HEK293T (cell line): ENCODE data around the gene CFDP1.

ENCODE experiments used
- CTCF ChIA-PET: fragments of 350-600 bp; formaldehyde crosslinking; extraction: SDS; loops from one replicate; lab custom pipeline; 2021; ENCODE audit warnings: antibody characterized with exemption, inconsistent platforms; lab: Yijun Ruan, JAX
- POLR2A ChIA-PET: fragments of 350-600 bp; formaldehyde crosslinking; extraction: SDS; loops from one replicate; lab custom pipeline; 2020; ENCODE audit warnings: antibody characterized with exemption, inconsistent platforms; lab: Yijun Ruan, JAX
- DNase-seq: peaks from one replicate; pipeline ENCODE4 v3.0.0; 2012; ENCODE audit warnings: mixed read lengths; ENCODE audit errors: extremely low spot score
- ARNT ChIP-seq: fragments of 450-650 bp; IDR thresholded peaks from 2 replicates; pipeline ENCODE4 v1.6.1; 2017; ENCODE audit warnings: mild to moderate bottlenecking
- BHLHE40 ChIP-seq: fragments of 450-650 bp; IDR thresholded peaks from 2 replicates; pipeline ENCODE4 v1.6.1; 2016; ENCODE audit warnings: mild to moderate bottlenecking, moderate library complexity, borderline replicate concordance
- CTBP1 ChIP-seq: fragments of 450-650 bp; IDR thresholded peaks from 2 replicates; pipeline ENCODE4 v1.6.1; 2016; ENCODE audit warnings: borderline replicate concordance
- ELF4 ChIP-seq: fragments of 450-650 bp; IDR thresholded peaks from 2 replicates; pipeline ENCODE4 v1.6.1; 2017; ENCODE audit warnings: antibody characterized with exemption
- FOXA1 ChIP-seq: fragments of 450-650 bp; IDR thresholded peaks from 2 replicates; pipeline ENCODE4 v1.6.1; 2016; ENCODE audit warnings: mild to moderate bottlenecking
- FOXK2 ChIP-seq: fragments of 450-650 bp; IDR thresholded peaks from 2 replicates; pipeline ENCODE4 v1.6.1; 2016; ENCODE audit warnings: mild to moderate bottlenecking
- FOXM1 ChIP-seq: fragments of 450-650 bp; IDR thresholded peaks from 2 replicates; pipeline ENCODE4 v1.6.1; 2017; ENCODE audit warnings: mild to moderate bottlenecking, borderline replicate concordance
- HDGF ChIP-seq: fragments of 450-650 bp; IDR thresholded peaks from 2 replicates; pipeline ENCODE4 v1.6.1; 2017; ENCODE audit warnings: antibody characterized with exemption, borderline replicate concordance
- L3MBTL2 ChIP-seq: fragments of 450-650 bp; conservative IDR thresholded peaks from 2 replicates; pipeline ENCODE4 v1.6.1; 2016; ENCODE audit warnings: mild to moderate bottlenecking
- LEF1 ChIP-seq: fragments of 450-650 bp; IDR thresholded peaks from 2 replicates; pipeline ENCODE4 v1.6.1; 2017; ENCODE audit warnings: mild to moderate bottlenecking, borderline replicate concordance
- NFRKB ChIP-seq: fragments of 450-650 bp; IDR thresholded peaks from 2 replicates; pipeline ENCODE4 v1.6.1; 2016; ENCODE audit warnings: mild to moderate bottlenecking, moderate library complexity
- SP1 ChIP-seq: fragments of 450-650 bp; IDR thresholded peaks from 2 replicates; pipeline ENCODE4 v1.6.1; 2017
- SUZ12 ChIP-seq: fragments of 450-650 bp; IDR thresholded peaks from 2 replicates; pipeline ENCODE4 v1.6.1; 2016; ENCODE audit warnings: mild to moderate bottlenecking
- TARDBP ChIP-seq: fragments of 450-650 bp; IDR thresholded peaks from 2 replicates; pipeline ENCODE4 v1.6.1; 2016
- ZNF384 ChIP-seq: fragments of 450-650 bp; IDR thresholded peaks from 2 replicates; pipeline ENCODE4 v1.6.1; 2016
- TF ChIP-seq, protein P1 (sequence below): fragments of 450-650 bp; IDR thresholded peaks from 2 replicates; pipeline ENCODE4 v1.6.1; 2016

CFDP1 gene

DNA sequence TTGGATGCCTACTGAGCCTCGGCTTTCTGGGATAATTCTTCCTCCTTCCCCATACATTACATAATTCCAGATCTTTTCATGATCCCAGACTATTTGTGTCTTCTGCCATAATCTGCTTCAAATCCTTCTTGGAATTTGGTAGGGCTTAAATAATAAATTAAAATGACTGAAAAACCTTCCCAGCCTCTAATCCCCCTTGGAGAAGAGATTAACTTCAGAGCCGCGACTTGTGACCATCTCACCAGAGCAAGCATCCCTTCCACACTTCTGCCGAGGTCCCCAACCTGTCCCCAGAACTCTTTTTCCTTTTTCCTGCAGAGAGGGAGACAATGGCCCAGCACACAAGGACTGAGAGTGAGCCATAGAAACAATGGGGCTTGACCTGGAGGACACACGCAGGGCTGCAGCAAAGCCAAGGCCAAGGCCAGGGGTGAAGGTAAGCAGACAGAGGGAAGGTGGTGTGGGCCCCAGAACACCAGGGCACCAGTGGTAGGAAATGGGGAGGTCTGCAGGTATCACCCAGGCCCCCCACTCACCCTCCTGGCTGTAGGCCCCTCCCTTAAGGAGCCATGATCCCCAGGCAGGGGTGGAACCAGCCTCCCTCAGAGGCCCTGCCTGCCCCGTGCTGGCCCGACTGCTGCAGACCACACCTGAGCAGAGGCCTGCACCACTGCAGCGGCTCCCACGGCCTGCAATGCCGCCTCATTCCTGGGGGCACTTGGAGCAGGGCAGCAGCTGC is 172.3 kb downstream of the CFDP1 start:
- no peak for DNase-seq
- CTCF ChIA-PET: no interaction called here
- no peak for TF ChIP-seq ZNF384
- no peak for TF ChIP-seq BHLHE40
- no peak for TF ChIP-seq SP1
- TF ChIP-seq FOXM1: no peak
- no peak for TF ChIP-seq NFRKB
- no peak for TF ChIP-seq HDGF
- POLR2A ChIA-PET: interaction anchor here (0.7 kb wide), 1 partner anchor 76 kb away, joined by 3 read pairs; no protein-coding TSS in a partner anchor

DNA sequence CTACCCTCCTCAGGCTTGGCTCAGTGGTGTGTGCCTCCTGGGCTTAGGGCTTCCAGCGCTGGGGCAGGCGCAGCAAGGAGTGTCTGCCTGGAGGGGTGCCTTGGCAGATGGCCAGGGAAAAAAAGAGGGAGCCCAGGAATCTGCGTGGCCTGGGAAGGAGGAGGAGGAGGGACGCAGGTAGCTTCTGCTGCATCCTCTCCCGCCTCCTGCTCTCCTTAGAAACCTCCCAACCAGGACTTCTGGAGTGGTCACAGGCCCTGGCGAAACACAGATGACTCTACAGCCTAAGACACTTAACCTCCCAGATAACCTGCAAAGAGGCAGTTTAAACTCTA is 174.5 kb downstream of the CFDP1 start:
- TF ChIP-seq SUZ12 (no peak), FOXK2 (no peak), BHLHE40 (no peak), FOXA1 (no peak), HDGF (no peak), TARDBP (no peak), L3MBTL2 (no peak), ELF4 (no peak), ZNF384 (no peak), LEF1 (no peak), ARNT (no peak), FOXM1 (no peak), SP1 (no peak), NFRKB (no peak)
- TF ChIP-seq, protein P1, sequence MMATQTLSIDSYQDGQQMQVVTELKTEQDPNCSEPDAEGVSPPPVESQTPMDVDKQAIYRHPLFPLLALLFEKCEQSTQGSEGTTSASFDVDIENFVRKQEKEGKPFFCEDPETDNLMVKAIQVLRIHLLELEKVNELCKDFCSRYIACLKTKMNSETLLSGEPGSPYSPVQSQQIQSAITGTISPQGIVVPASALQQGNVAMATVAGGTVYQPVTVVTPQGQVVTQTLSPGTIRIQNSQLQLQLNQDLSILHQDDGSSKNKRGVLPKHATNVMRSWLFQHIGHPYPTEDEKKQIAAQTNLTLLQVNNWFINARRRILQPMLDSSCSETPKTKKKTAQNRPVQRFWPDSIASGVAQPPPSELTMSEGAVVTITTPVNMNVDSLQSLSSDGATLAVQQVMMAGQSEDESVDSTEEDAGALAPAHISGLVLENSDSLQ: no peak
- CTCF ChIA-PET: no interaction called here
- POLR2A ChIA-PET: no interaction called here
- no peak for DNase-seq

DNA sequence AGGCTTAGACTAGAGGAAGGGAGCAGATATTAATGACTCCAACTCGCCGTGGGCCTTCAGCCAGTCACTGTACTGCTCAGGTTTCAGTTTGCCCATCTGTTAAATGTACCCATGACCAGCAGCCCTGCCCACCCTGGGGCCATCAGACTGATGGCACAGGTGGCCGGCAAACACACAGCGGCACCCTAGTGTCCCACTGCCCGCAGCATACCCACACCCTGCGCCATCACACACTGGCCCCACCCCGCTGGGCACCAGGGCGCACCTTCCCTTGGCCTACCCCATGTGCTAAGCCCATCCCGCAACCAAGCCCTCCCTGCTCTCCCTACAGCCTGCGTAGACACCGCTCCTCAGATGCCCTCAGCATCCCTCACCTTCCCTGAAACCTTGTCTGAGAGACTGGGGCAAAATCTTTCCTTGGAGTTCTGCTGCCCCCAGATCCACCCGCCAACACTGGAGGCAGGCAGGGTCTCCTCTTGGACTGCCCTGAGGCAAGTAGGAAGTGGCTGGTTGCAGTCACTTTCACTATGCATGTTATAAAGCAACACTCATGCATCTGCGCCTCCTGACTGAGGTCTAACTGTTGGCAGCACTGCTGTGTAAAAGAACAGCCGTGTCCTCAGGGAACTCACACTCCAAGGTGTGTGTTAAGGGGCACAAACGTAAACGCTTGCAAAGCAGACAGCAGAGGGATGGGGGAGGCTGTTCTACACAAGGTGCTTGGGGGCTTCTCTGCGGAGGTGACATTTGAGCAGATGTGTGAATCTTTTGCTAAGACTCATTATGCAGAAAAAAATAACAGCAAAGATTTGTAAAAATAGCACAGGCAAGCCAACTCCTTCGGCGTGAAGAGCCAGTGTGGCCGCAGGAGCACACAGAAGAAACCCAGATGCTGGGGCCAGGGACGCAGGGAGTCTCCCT is 175.2 kb downstream of the CFDP1 start:
- no peak for DNase-seq
- no peak for TF ChIP-seq ARNT
- CTCF ChIA-PET: no interaction called here
- POLR2A ChIA-PET: no interaction called here

DNA sequence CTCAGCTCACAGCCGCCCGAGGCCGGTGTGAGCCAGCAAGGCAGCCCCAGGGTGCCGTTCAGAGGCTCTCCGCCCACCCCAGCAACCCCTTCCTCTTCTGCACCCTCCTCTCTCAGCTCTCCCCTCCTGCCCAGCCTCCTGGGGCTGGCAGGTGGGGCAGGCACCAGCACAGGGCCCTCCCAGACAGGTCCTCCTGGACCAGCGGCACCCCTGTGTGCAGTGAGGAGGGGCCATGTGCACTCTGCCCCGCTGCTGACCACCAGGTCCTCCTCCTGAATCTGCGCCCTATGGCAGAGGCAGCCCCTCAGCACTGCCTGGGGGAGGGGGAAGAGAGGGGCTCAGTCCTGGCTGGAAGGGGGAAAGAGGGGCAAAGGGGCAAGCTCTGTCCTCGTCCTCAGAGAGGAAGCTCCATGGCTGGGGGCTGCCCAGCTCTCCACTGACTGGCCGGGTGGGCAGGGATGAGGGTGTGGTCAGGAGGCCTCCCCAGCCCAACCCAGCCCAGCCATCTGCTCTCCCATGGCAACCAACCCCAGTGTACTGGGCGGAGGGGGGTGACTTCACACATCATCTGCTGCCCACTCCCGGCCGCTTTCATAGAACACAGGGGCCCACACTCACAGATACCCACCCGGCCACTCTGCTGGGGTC is 176.5 kb downstream of the CFDP1 start:
- no peak for DNase-seq

DNA sequence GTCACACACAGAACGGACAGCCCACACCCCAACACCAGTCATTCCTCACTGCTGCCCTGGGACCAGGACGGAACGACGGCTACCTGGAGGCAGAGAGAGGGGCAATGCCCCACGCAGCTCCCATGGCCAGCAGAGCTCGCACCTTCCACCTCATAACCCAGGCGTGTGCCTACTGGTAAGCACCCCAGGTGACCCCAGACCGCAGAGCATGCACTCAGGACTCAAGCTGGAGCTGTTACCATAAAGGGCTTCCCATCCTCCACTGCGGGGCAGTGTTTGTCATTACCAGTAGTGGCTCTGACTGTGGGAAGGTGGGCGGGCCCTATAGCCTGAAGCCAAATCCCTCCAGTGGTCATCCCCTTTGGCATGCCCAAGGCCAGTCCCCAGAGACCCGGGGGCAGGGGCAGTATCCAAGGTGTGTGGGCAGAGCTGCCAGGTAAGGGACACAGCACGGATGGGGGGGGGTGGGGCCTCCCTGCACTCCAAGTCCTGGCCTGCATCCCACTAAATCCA is 177.2 kb downstream of the CFDP1 start:
- no peak for DNase-seq
- CTCF ChIA-PET: interaction anchor here (0.6 kb wide), 1 partner anchor 15 kb away, joined by 5 read pairs; no protein-coding TSS in a partner anchor
- POLR2A ChIA-PET: interaction anchor here (1.0 to 1.8 kb wide), 2 partner anchors 10 to 11 kb away, joined by 3 to 4 read pairs; no protein-coding TSS in a partner anchor
- TF ChIP-seq ZNF384 (no peak), FOXA1 (no peak), HDGF (no peak), CTBP1 (no peak), NFRKB (no peak), ELF4 (no peak), FOXK2 (no peak), SUZ12 (no peak), SP1 (no peak), ARNT (no peak), FOXM1 (no peak)

More for the DNA sequence above, 176.5 kb downstream of the CFDP1 start:
- TF ChIP-seq ARNT: no peak
- TF ChIP-seq SP1: no peak
- TF ChIP-seq SUZ12: no peak
- TF ChIP-seq HDGF: no peak
- no peak for TF ChIP-seq NFRKB
- TF ChIP-seq CTBP1: no peak
- TF ChIP-seq BHLHE40: no peak
- no peak for TF ChIP-seq FOXK2
- TF ChIP-seq, protein P1: no peak
- TF ChIP-seq FOXM1: no peak
- no peak for TF ChIP-seq ELF4
- no peak for TF ChIP-seq FOXA1
- TF ChIP-seq ZNF384: no peak
- no peak for TF ChIP-seq TARDBP
- TF ChIP-seq L3MBTL2: no peak
- TF ChIP-seq LEF1: no peak
- CTCF ChIA-PET: interaction anchor here (0.6 kb wide), 1 partner anchor 14 kb away, joined by 5 read pairs; no protein-coding TSS in a partner anchor
- POLR2A ChIA-PET: interaction anchor here (1.0 to 1.8 kb wide), 2 partner anchors 10 to 12 kb away, joined by 3 to 4 read pairs; no protein-coding TSS in a partner anchor

DNA sequence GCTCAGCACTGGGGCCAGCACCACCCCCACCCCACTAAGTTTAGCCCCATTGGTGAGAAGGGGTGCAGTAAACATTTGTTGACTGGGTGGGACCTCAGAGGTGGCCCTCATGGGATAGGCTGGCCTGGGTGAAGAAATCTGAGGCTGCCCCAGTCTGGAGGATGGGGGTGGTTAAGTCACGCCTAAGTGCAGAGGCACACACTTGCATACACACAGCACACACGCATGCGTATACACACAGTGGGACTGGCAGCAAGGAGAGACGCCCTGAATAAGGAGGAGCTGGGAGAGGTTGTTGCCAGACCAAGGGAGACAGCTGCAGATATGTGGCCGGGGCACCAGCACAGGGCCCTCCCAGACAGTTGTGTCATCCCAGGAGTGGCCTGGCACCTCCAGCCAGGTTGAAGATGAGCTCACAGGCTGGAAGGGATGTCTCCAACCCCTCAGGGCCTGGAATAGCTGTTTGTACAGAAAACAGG is 178.9 kb downstream of the CFDP1 start:
- ChIA-PET CTCF (interaction anchor here (0.6 to 0.9 kb wide), 2 partner anchors 21 to 183 kb away, joined by 3 to 4 read pairs; no protein-coding TSS in a partner anchor), POLR2A (interaction anchor here (0.7 kb wide), 1 partner anchor 8 kb away, joined by 3 read pairs; no protein-coding TSS in a partner anchor)
- TF ChIP-seq ELF4: no peak
- no peak for TF ChIP-seq BHLHE40
- TF ChIP-seq, protein P1: no peak
- no peak for TF ChIP-seq L3MBTL2
- TF ChIP-seq ZNF384: no peak
- TF ChIP-seq SP1: no peak
- no peak for TF ChIP-seq LEF1
- DNase-seq: no peak
